Measurements from ENCODE around the gene IGSF21. TPM values are rescaled to one million over a fixed set of nuclear protein-coding genes. Genes with fewer than 3 reads are reported as not detected.

IGSF21 gene
- total and polyA plus RNA-seq, 2 donors (not counting 1 experiment from before 2014, with no cell fraction given): not detected

- Mint-ChIP-seq H3K27me3 (peaks cover 61% of the 10 kb centered on the region), H3K4me1 (no peaks in the 10 kb centered on the region)
These were observed 10.5 kb downstream of the IGSF21 start for GRCh38 chr1:18118078-18118477.

DNA sequence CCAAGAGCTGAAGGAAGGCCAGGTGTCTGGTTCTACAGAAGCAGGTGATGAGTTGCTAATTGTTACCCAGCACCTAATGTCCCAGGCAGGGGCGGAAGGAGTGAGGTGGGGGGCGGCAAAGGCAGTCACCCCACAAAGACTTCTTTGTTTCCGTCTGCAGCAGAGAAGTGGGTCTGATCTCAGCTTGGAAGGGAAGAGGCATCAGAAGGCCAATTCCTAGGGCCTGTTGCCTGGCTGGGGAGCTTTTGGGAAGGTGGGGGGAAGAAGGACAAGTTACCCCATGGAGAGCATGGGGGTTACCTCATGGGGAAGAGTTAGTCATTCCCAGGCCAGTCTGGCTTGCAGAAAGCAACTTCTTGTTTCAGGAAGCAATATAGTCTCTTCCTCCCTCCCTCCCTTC, 10.9 kb downstream of the IGSF21 start:
- Mint-ChIP-seq H3K9me3 (ENCODE audit: insufficient read depth) (no peaks in the 10 kb centered on the region), H3K4me1 (no peaks in the 10 kb centered on the region), H3K27me3 (peaks cover 58% of the 10 kb centered on the region), H3K4me3 (no peak overlapping the region), H3K27ac (no peak overlapping the region)
- POLR2A ChIA-PET: no interaction called here
- CTCF ChIA-PET: no interaction called here
- no peak overlapping the region for H3K27ac ChIP-seq (ENCODE audit: low read length in 2 of 2)
- no peaks in the 10 kb centered on the region for H3K4me1 ChIP-seq (ENCODE audit: control insufficient read depth in 2 of 2, insufficient read depth in 2 of 2, low read length in 2 of 2)
- no peak overlapping the region for H2AFZ ChIP-seq (ENCODE audit: insufficient read depth, low read depth, low read length, poor library complexity, severe bottlenecking)
- H4K20me1 ChIP-seq (ENCODE audit: control insufficient read depth, insufficient read depth, low read length, poor library complexity, severe bottlenecking): no peaks in the 10 kb centered on the region
- H3K4me2 ChIP-seq (replicated peaks; ENCODE audit: low read depth, low read length, poor library complexity, severe bottlenecking): no peak overlapping the region
- H3K4me3 ChIP-seq (ENCODE audit: control extremely low read depth in 1 of 5, extremely low read depth in 1 of 5, insufficient read depth in 1 of 5, low read depth in 2 of 5, low read length in 4 of 5): no peak overlapping the region
- no peaks in the 10 kb centered on the region for H3K79me2 ChIP-seq (ENCODE audit: control insufficient read depth, insufficient read depth, low read length)
- peaks cover 0 to 8% (median 2%) of the 10 kb centered on the region in 4 experiments for H3K27me3 ChIP-seq (replicated peaks in 1 of 4; ENCODE audit: control extremely low read depth in 1 of 4, control insufficient read depth in 3 of 4, insufficient read depth in 4 of 4, low read length in 3 of 4)
- DNase-seq (no peak), ATAC-seq (ENCODE audit: low read depth) (no peak)
- intact Hi-C loops (cut with micrococcal nuclease): no loop called here
- 45% methylated on average over 3 of the region's 3 CpGs for WGBS (ENCODE audit: insufficient coverage)
- TF ChIP-seq, protein P1, sequence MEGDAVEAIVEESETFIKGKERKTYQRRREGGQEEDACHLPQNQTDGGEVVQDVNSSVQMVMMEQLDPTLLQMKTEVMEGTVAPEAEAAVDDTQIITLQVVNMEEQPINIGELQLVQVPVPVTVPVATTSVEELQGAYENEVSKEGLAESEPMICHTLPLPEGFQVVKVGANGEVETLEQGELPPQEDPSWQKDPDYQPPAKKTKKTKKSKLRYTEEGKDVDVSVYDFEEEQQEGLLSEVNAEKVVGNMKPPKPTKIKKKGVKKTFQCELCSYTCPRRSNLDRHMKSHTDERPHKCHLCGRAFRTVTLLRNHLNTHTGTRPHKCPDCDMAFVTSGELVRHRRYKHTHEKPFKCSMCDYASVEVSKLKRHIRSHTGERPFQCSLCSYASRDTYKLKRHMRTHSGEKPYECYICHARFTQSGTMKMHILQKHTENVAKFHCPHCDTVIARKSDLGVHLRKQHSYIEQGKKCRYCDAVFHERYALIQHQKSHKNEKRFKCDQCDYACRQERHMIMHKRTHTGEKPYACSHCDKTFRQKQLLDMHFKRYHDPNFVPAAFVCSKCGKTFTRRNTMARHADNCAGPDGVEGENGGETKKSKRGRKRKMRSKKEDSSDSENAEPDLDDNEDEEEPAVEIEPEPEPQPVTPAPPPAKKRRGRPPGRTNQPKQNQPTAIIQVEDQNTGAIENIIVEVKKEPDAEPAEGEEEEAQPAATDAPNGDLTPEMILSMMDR (IDR thresholded peaks at IDR 0.05): no peak
- TF ChIP-seq EZH2 (IDR thresholded peaks at IDR 0.05; ENCODE audit: borderline replicate concordance, insufficient read depth, low read depth, low read length, poor library complexity, severe bottlenecking): no peak
- H3K9me3 ChIP-seq (ENCODE audit: control extremely low read depth in 1 of 3, control insufficient read depth in 2 of 3, insufficient read depth in 1 of 3, low read length in 2 of 3): no peaks in the 10 kb centered on the region
- no peak overlapping the region for H3K9ac ChIP-seq (ENCODE audit: low read length)
- H3K36me3 ChIP-seq (replicated peaks in 1 of 2; ENCODE audit: control extremely low read depth in 1 of 2, control insufficient read depth in 1 of 2, extremely low read depth in 1 of 2, insufficient read depth in 2 of 2, low read length in 1 of 2): no peaks in the 10 kb centered on the region

More at GRCh38 chr1:18118078-18118477, 10.5 kb downstream of the IGSF21 start:
- Mint-ChIP-seq H3K4me3 (no peak overlapping the region), H3K9me3 (ENCODE audit: insufficient read depth) (no peaks in the 10 kb centered on the region), H3K27ac (no peak overlapping the region)
- no peak for TF ChIP-seq EZH2 (IDR thresholded peaks at IDR 0.05; ENCODE audit: borderline replicate concordance, insufficient read depth, low read depth, low read length, poor library complexity, severe bottlenecking)
- TF ChIP-seq, protein P1 (IDR thresholded peaks at IDR 0.05): no peak
- no peaks in the 10 kb centered on the region for H3K9me3 ChIP-seq (ENCODE audit: control extremely low read depth in 1 of 3, control insufficient read depth in 2 of 3, insufficient read depth in 1 of 3, low read length in 2 of 3)
- no peaks in the 10 kb centered on the region for H3K4me1 ChIP-seq (ENCODE audit: control insufficient read depth in 2 of 2, insufficient read depth in 2 of 2, low read length in 2 of 2)
- H4K20me1 ChIP-seq (ENCODE audit: control insufficient read depth, insufficient read depth, low read length, poor library complexity, severe bottlenecking): no peaks in the 10 kb centered on the region
- intact Hi-C loops (cut with micrococcal nuclease): no loop called here
- DNase-seq (no peak), ATAC-seq (ENCODE audit: low read depth) (no peak)
- H3K9ac ChIP-seq (ENCODE audit: low read length): no peak overlapping the region
- H3K79me2 ChIP-seq (ENCODE audit: control insufficient read depth, insufficient read depth, low read length): no peaks in the 10 kb centered on the region
- POLR2A ChIA-PET: no interaction called here
- H3K27me3 ChIP-seq (replicated peaks in 1 of 4; ENCODE audit: control extremely low read depth in 1 of 4, control insufficient read depth in 3 of 4, insufficient read depth in 4 of 4, low read length in 3 of 4): peaks cover 0 to 8% (median 2%) of the 10 kb centered on the region in 4 experiments
- no peaks in the 10 kb centered on the region for H3K36me3 ChIP-seq (replicated peaks in 1 of 2; ENCODE audit: control extremely low read depth in 1 of 2, control insufficient read depth in 1 of 2, extremely low read depth in 1 of 2, insufficient read depth in 2 of 2, low read length in 1 of 2)
- H3K27ac ChIP-seq (ENCODE audit: low read length in 2 of 2): no peak overlapping the region
- CTCF ChIA-PET: no interaction called here
- H2AFZ ChIP-seq (ENCODE audit: insufficient read depth, low read depth, low read length, poor library complexity, severe bottlenecking): no peak overlapping the region
- H3K4me2 ChIP-seq (replicated peaks; ENCODE audit: low read depth, low read length, poor library complexity, severe bottlenecking): no peak overlapping the region
- no peak overlapping the region for H3K4me3 ChIP-seq (ENCODE audit: control extremely low read depth in 1 of 5, extremely low read depth in 1 of 5, insufficient read depth in 1 of 5, low read depth in 2 of 5, low read length in 4 of 5)
- WGBS (ENCODE audit: insufficient coverage): 12% methylated on average over 5 of the region's 13 CpGs
